ENCODE data around the gene SLC39A11.
A peak's percentile ranks its signal among the peaks of the same experiment; 100 is the strongest.
"Not testable (repeated sequence)": the region's sequence is repeated elsewhere in the genome, so short reads cannot be mapped to it uniquely, and the experiment has no call there.

The SLC39A11 gene

GRCh38 chr17:72953621-72954020, 138.9 kb downstream of the SLC39A11 start:
- DNase-seq, result no peak

- DNase-seq, result no peak
Observed at GRCh38 chr17:72952641-72953315, 139.7 kb downstream of the SLC39A11 start.

GRCh38 chr17:72952220-72952619, 140.3 kb downstream of the SLC39A11 start:
- DNase-seq, result no peak

GRCh38 chr17:72950242-72950931, 142.1 kb downstream of the SLC39A11 start:
- no peak for DNase-seq

- no peak for DNase-seq
Observed at GRCh38 chr17:72948115-72948514, 144.4 kb downstream of the SLC39A11 start.

- no peak for DNase-seq
Observed at GRCh38 chr17:72947475-72947874, 145.0 kb downstream of the SLC39A11 start.

GRCh38 chr17:72946696-72947095, 145.8 kb downstream of the SLC39A11 start:
- no peak for DNase-seq

GRCh38 chr17:72946156-72946555, 146.3 kb downstream of the SLC39A11 start:
- peak in 6 of 56 donors; percentile 11 to 43 (median 30) for DNase-seq

- peak in 16 of 56 donors; percentile 13 to 65 (median 41) for DNase-seq
Observed at GRCh38 chr17:72945473-72945872, 147.0 kb downstream of the SLC39A11 start.

- peak in 4 of 56 donors; percentile 7 to 13 (median 8) for DNase-seq
Observed at GRCh38 chr17:72943826-72944689, 148.4 kb downstream of the SLC39A11 start.

- no peak for DNase-seq
Observed at GRCh38 chr17:72942579-72942978, 149.9 kb downstream of the SLC39A11 start.

GRCh38 chr17:72940496-72940895, 152.0 kb downstream of the SLC39A11 start:
- DNase-seq, result no peak

GRCh38 chr17:72938482-72938881, 154.0 kb downstream of the SLC39A11 start:
- DNase-seq, result no peak

- no peak for DNase-seq
Observed at GRCh38 chr17:72937707-72938106, 154.8 kb downstream of the SLC39A11 start.

- not testable (repeated sequence) for DNase-seq
Observed at GRCh38 chr17:72937254-72937653, 155.2 kb downstream of the SLC39A11 start.

- DNase-seq, result no peak
Observed at GRCh38 chr17:72935984-72936383, 156.5 kb downstream of the SLC39A11 start.

- no peak for DNase-seq
Observed at GRCh38 chr17:72934927-72935326, 157.6 kb downstream of the SLC39A11 start.

GRCh38 chr17:72931635-72932034, 160.9 kb downstream of the SLC39A11 start:
- no peak for DNase-seq

- peak in 14 of 56 donors; percentile 12 to 60 (median 27) for DNase-seq
Observed at GRCh38 chr17:72931163-72931562, 161.3 kb downstream of the SLC39A11 start.

- no peak for DNase-seq
Observed at GRCh38 chr17:72930031-72930430, 162.5 kb downstream of the SLC39A11 start.

- DNase-seq, result no peak
Observed at GRCh38 chr17:72928454-72929136, 163.9 kb downstream of the SLC39A11 start.
